Keratinocyte (primary cell): ENCODE data around the gene PSAP. TPM values are rescaled to one million over a fixed set of nuclear protein-coding genes. Genes with fewer than 3 reads are reported as not detected.
A peak's percentile ranks its signal among the peaks of the same experiment; 100 is the strongest.

Experiments
- DNase-seq: peaks from one replicate; pipeline ENCODE4 v3.0.0-alpha.2; 2011; ENCODE audit warnings: low read depth, missing footprints, low spot score
- FAIRE-seq: peaks from 2 replicates; lab custom pipeline; 2011; peaks lifted over from hg19 to GRCh38; lab: Jason Lieb, UNC
- H2AFZ ChIP-seq: 2 replicates; pipeline ENCODE4 v1.6.0; 2012; ENCODE audit warnings: low read length, control low read depth, inconsistent platforms; ENCODE audit not compliant: control insufficient read depth
- H3K27ac ChIP-seq: 2 replicates; pipeline ENCODE4 v1.5.1; 2011; ENCODE audit warnings: low read length; ENCODE audit not compliant: control insufficient read depth, insufficient read depth
- H3K27me3 ChIP-seq: 3 replicates; pipeline ENCODE4 v1.6.0; 2011; ENCODE audit warnings: low read length; ENCODE audit not compliant: control insufficient read depth, insufficient read depth; ENCODE audit errors: extremely low read depth
- H3K36me3 ChIP-seq, 2 experiments: 2 replicates in 1 of 2; 3 replicates in 1 of 2; pipeline ENCODE4 v1.5.1; 2011; ENCODE audit warnings: low read length in 2 of 2, mild to moderate bottlenecking in 1 of 2; ENCODE audit not compliant: control insufficient read depth in 2 of 2, insufficient read depth in 2 of 2; ENCODE audit errors: extremely low read depth in 1 of 2
- H3K4me1 ChIP-seq: 3 replicates; pipeline ENCODE4 v1.5.1; 2011; ENCODE audit warnings: low read length; ENCODE audit not compliant: control insufficient read depth, insufficient read depth; ENCODE audit errors: extremely low read depth
- H3K4me2 ChIP-seq: 3 replicates; pipeline ENCODE4 v1.6.0; 2011; ENCODE audit warnings: low read depth, low read length; ENCODE audit not compliant: control insufficient read depth, insufficient read depth; ENCODE audit errors: extremely low read depth
- H3K4me3 ChIP-seq, 3 experiments: fragments of 200-600 bp in 1 of 3; sonication (generic) in 1 of 3; 2 replicates in 2 of 3; 3 replicates in 1 of 3; pipeline ENCODE4 v1.5.1; 2011 to 2016; ENCODE audit warnings: low read length in 3 of 3, mild to moderate bottlenecking in 3 of 3, control low read depth in 2 of 3, inconsistent platforms in 1 of 3, low read depth in 1 of 3, mixed read lengths in 1 of 3, mixed run types in 1 of 3, moderate library complexity in 1 of 3; ENCODE audit not compliant: control insufficient read depth in 2 of 3, insufficient read depth in 2 of 3; ENCODE audit errors: extremely low read depth in 1 of 3
- H3K79me2 ChIP-seq: 2 replicates; pipeline ENCODE4 v1.6.0; 2012; ENCODE audit warnings: low read length; ENCODE audit not compliant: control insufficient read depth, insufficient read depth
- H3K9ac ChIP-seq: 3 replicates; pipeline ENCODE4 v1.6.0; 2011; ENCODE audit warnings: low read length; ENCODE audit not compliant: control insufficient read depth, insufficient read depth; ENCODE audit errors: extremely low read depth
- H3K9me1 ChIP-seq: 3 replicates; pipeline ENCODE4 v1.6.0; 2011; ENCODE audit warnings: low read length; ENCODE audit not compliant: control insufficient read depth, insufficient read depth; ENCODE audit errors: extremely low read depth
- H3K9me3 ChIP-seq: 2 replicates; pipeline ENCODE4 v1.5.1; 2012; ENCODE audit warnings: low read depth, low read length; ENCODE audit not compliant: control insufficient read depth
- H4K20me1 ChIP-seq: 3 replicates; pipeline ENCODE4 v1.6.0; 2011; ENCODE audit warnings: low read length; ENCODE audit not compliant: control insufficient read depth, insufficient read depth; ENCODE audit errors: extremely low read depth
- CTCF ChIP-seq, 3 experiments: IDR thresholded peaks in 1 of 3; conservative IDR thresholded peaks in 1 of 3; optimal IDR thresholded peaks in 1 of 3; 2 replicates in 2 of 3; 3 replicates in 1 of 3; pipeline versions ENCODE3 to v1.5.1; 2011; ENCODE audit warnings: low read length in 3 of 3, mild to moderate bottlenecking in 3 of 3, moderate library complexity in 2 of 3, control low read depth in 1 of 3, inconsistent platforms in 1 of 3; ENCODE audit not compliant: insufficient read depth in 2 of 3; ENCODE audit errors: extremely low read depth in 1 of 3
- EZH2 ChIP-seq: IDR thresholded peaks from one replicate; pipeline ENCODE4 v1.6.1; 2012; ENCODE audit warnings: inconsistent platforms, mild to moderate bottlenecking, low read length, moderate library complexity
- dilution Hi-C: fragments of 300-500 bp; cut with MboI; formaldehyde crosslinking; loops from one replicate; pipeline ENCODE4 v1.7.0; 2020; ENCODE audit warnings: low sequenced_read_pairs; ENCODE audit not compliant: extremely low pct_ligation_motif_present
- polyA plus RNA-seq, 5 experiments: library from polyadenylated mRNA; depleted of rRNA in 3 of 5; stranded (reverse) in 3 of 5; stranded (forward) in 1 of 5; unstranded in 1 of 5; fragments of >200 nt; gene quantifications; 1 replicate in 1 of 5; 2 replicates in 3 of 5; 3 replicates in 1 of 5; pipeline versions ENCODE4 v1.2.1 to v1.2.3, GENCODE V29; 2011 to 2012; ENCODE audit warnings: missing spikeins in 2 of 5, low read depth in 1 of 5, low replicate concordance in 1 of 5

The PSAP gene
- polyA plus RNA-seq, 1 donor (not counting 4 experiments of a cell fraction or from before 2014, with no cell fraction given) = 1,075 TPM

GRCh38 chr10:71838264-71839211, 12.5 kb downstream of the PSAP start:
- dilution Hi-C loops = no loop called here
- FAIRE-seq = peak; percentile 97
- Histone ChIP-seq H3K4me3 (no peak overlapping the region), H2AFZ (no peak overlapping the region), H3K4me1 (peaks cover 51% of the 10 kb centered on the region), H3K9me3 (no peaks in the 10 kb centered on the region), H3K36me3 (peaks cover 11 to 14% of the 10 kb centered on the region in 2 experiments), H3K27me3 (no peaks in the 10 kb centered on the region), H3K27ac (peak overlapping the region; percentile 74), H3K9me1 (peaks cover 5% of the 10 kb centered on the region), H3K4me2 (peak overlapping the region; percentile 77), H3K9ac (peak overlapping the region; percentile 66), H3K79me2 (peaks cover 82% of the 10 kb centered on the region), H4K20me1 (peaks cover 22% of the 10 kb centered on the region)
- DNase-seq = peak; percentile 88
- TF ChIP-seq CTCF (optimal IDR thresholded peaks at IDR 0.05 in 1 of 3, IDR thresholded peaks at IDR 0.05 in 1 of 3, conservative IDR thresholded peaks at IDR 0.05 in 1 of 3; ENCODE audit: extremely low read depth in 1 of 3, insufficient read depth in 2 of 3, low read length in 3 of 3) (no peak), EZH2 (no peak)

- Histone ChIP-seq H3K4me3 (no peak overlapping the region), H3K36me3 (peaks cover 12 to 22% of the 10 kb centered on the region in 2 experiments), H3K27ac (peak overlapping the region; percentile 74), H4K20me1 (peaks cover 16% of the 10 kb centered on the region), H3K4me2 (peak overlapping the region; percentile 77), H3K4me1 (peaks cover 50% of the 10 kb centered on the region), H3K27me3 (no peaks in the 10 kb centered on the region), H3K9ac (peak overlapping the region; percentile 66), H3K9me3 (no peaks in the 10 kb centered on the region), H2AFZ (no peak overlapping the region), H3K79me2 (peaks cover 80% of the 10 kb centered on the region), H3K9me1 (peaks cover 4% of the 10 kb centered on the region)
- no peak for TF ChIP-seq EZH2
- peak; percentile 31 to 65 (median 52) for TF ChIP-seq CTCF (optimal IDR thresholded peaks at IDR 0.05 in 1 of 3, IDR thresholded peaks at IDR 0.05 in 1 of 3, conservative IDR thresholded peaks at IDR 0.05 in 1 of 3; ENCODE audit: extremely low read depth in 1 of 3, insufficient read depth in 2 of 3, low read length in 3 of 3)
- dilution Hi-C loops = no loop called here
- DNase-seq = no peak
- no peak for FAIRE-seq
Observed at GRCh38 chr10:71837098-71837827, 13.8 kb downstream of the PSAP start.
